Suppressor macrophage (primary cell): ENCODE results near the gene FREM1.

ENCODE experiments used
- DNase-seq, 4 experiments: peaks; one replicate each; pipeline ENCODE4 v3.0.0-alpha.2; 2020 to 2022

The FREM1 gene

GRCh38 chr9:14869671-14870070 lies 40.6 kb downstream of the FREM1 start:
- no peak for DNase-seq

- DNase-seq, result no peak
These were observed 41.2 kb downstream of the FREM1 start for GRCh38 chr9:14868772-14869583.

GRCh38 chr9:14868418-14868771 lies 41.8 kb downstream of the FREM1 start:
- DNase-seq, result no peak

GRCh38 chr9:14866200-14866749 lies 44.0 kb downstream of the FREM1 start:
- no peak for DNase-seq

- DNase-seq, result no peak
These were observed 45.9 kb downstream of the FREM1 start for GRCh38 chr9:14864309-14864708.

- DNase-seq, result no peak
These were observed 46.8 kb downstream of the FREM1 start for GRCh38 chr9:14863402-14863801.

- no peak for DNase-seq
These were observed 52.6 kb downstream of the FREM1 start for GRCh38 chr9:14857449-14858305.

GRCh38 chr9:14849851-14850250 lies 60.4 kb downstream of the FREM1 start:
- no peak for DNase-seq

GRCh38 chr9:14849296-14849695 lies 60.9 kb downstream of the FREM1 start:
- no peak for DNase-seq

- DNase-seq, result peak; percentile 36 to 72 (median 46)
These were observed 63.3 kb downstream of the FREM1 start for GRCh38 chr9:14846871-14847311.

GRCh38 chr9:14843163-14843562 lies 67.1 kb downstream of the FREM1 start:
- no peak for DNase-seq

GRCh38 chr9:14842269-14842668 lies 68.0 kb downstream of the FREM1 start:
- DNase-seq, result no peak

- no peak for DNase-seq
These were observed 71.5 kb downstream of the FREM1 start for GRCh38 chr9:14838701-14839100.

- no peak for DNase-seq
These were observed 73.3 kb downstream of the FREM1 start for GRCh38 chr9:14836885-14837284.

- DNase-seq, result no peak
These were observed 78.6 kb downstream of the FREM1 start for GRCh38 chr9:14831661-14832060.

- DNase-seq, result no peak
These were observed 79.2 kb downstream of the FREM1 start for GRCh38 chr9:14831074-14831473.

- no peak for DNase-seq
These were observed 80.2 kb downstream of the FREM1 start for GRCh38 chr9:14830057-14830456.

GRCh38 chr9:14829204-14829603 lies 81.0 kb downstream of the FREM1 start:
- DNase-seq, result no peak

- DNase-seq, result no peak
These were observed 82.4 kb downstream of the FREM1 start for GRCh38 chr9:14827805-14828204.

- no peak for DNase-seq
These were observed 85.7 kb downstream of the FREM1 start for GRCh38 chr9:14824481-14824880.

GRCh38 chr9:14823800-14824199 lies 86.4 kb downstream of the FREM1 start:
- no peak for DNase-seq

GRCh38 chr9:14822666-14823065 lies 87.6 kb downstream of the FREM1 start:
- no peak for DNase-seq

- DNase-seq, result no peak
These were observed 91.0 kb downstream of the FREM1 start for GRCh38 chr9:14819183-14819582.

- DNase-seq, result no peak
These were observed 96.0 kb downstream of the FREM1 start for GRCh38 chr9:14814249-14814628.
